K562 (cell line): ENCODE measurements around the gene CELF4. TPM values are rescaled to one million over a fixed set of nuclear protein-coding genes. Genes with fewer than 3 reads are reported as not detected.

Experiments
- ATAC-seq: fragments of 200-7000 bp; cut with Tn5 transposase; 3 replicates; pipeline ENCODE4 v1.9.1; 2020; ENCODE audit warnings: moderate library complexity
- BruUV-seq: library from RNA; stranded (reverse); fragments of 400-500 nt; replicated peaks from 2 replicates; lab custom pipeline; 2021; lab: Mats Ljungman, UMichigan
- CTCF ChIA-PET: fragments of 300-600 bp; formaldehyde crosslinking; extraction: SDS; loops from one replicate; lab custom pipeline; 2021; ENCODE audit warnings: low intra/inter-chr PET ratio; lab: Yijun Ruan, JAX
- POLR2A ChIA-PET: fragments of 300-600, 350-650 bp; sonication (Branson Sonifier 250); formaldehyde crosslinking; extraction: SDS; loops from one replicate; lab custom pipeline; 2021; ENCODE audit warnings: antibody characterized with exemption, inconsistent platforms; lab: Yijun Ruan, JAX
- DNase-seq, 4 experiments: peaks; one replicate each; pipeline versions ENCODE4 v3.0.0 to v3.0.0-alpha.2; 2011 to 2018; ENCODE audit warnings: low spot score in 3 of 4, mixed read lengths in 3 of 4; ENCODE audit errors: extremely low read depth in 1 of 4
- FAIRE-seq: peaks from 2 replicates; lab custom pipeline; 2011; peaks lifted over from hg19 to GRCh38; lab: Jason Lieb, UNC
- H2AFZ ChIP-seq: 2 replicates; pipeline ENCODE4 v1.6.0; 2011; ENCODE audit warnings: low read depth, low read length, control low read depth, inconsistent platforms
- H3K27ac ChIP-seq: fragments of 200-600 bp; 3 replicates; pipeline ENCODE4 v1.8.0; 2011; ENCODE audit warnings: low read depth, mild to moderate bottlenecking, control low read depth, inconsistent platforms, low read length, moderate library complexity, mixed read lengths; ENCODE audit errors: extremely low read depth
- H3K27me3 ChIP-seq, 2 experiments: fragments of 300-600 bp in 1 of 2; 2 replicates in 1 of 2; 3 replicates in 1 of 2; pipeline versions ENCODE4 v1.6.0 to v1.8.0; 2011; ENCODE audit warnings: inconsistent platforms in 2 of 2, low read length in 2 of 2, mild to moderate bottlenecking in 1 of 2, mixed read lengths in 1 of 2, moderate library complexity in 1 of 2; ENCODE audit not compliant: control insufficient read depth in 2 of 2, insufficient read depth in 2 of 2
- H3K36me3 ChIP-seq: fragments of 300-600 bp; 3 replicates; pipeline ENCODE4 v1.8.0; 2011; ENCODE audit warnings: mild to moderate bottlenecking, low read length, inconsistent platforms; ENCODE audit not compliant: control insufficient read depth, insufficient read depth
- H3K4me1 ChIP-seq, 2 experiments: fragments of 200-600 bp in 1 of 2; replicated peaks in 1 of 2; 2 replicates in 1 of 2; 3 replicates in 1 of 2; pipeline versions ENCODE4 v1.5.1 to v1.8.0; 2011; ENCODE audit warnings: inconsistent platforms in 2 of 2, low read length in 2 of 2, mild to moderate bottlenecking in 1 of 2, mixed read lengths in 1 of 2, moderate library complexity in 1 of 2; ENCODE audit not compliant: control insufficient read depth in 2 of 2, insufficient read depth in 2 of 2
- H3K4me2 ChIP-seq: 2 replicates; pipeline ENCODE4 v1.6.1; 2011; ENCODE audit warnings: low read length, control low read depth, inconsistent platforms, mixed read lengths; ENCODE audit not compliant: insufficient read depth
- H3K4me3 ChIP-seq: fragments of 200-600 bp; sonication (generic), shearing (Covaris generic); 2 replicates; pipeline ENCODE4 v1.5.1; 2016; ENCODE audit warnings: control low read depth, inconsistent platforms
- H3K79me2 ChIP-seq: fragments of 200-600 bp; 3 replicates; pipeline ENCODE4 v1.8.0; 2011; ENCODE audit warnings: low read length, inconsistent platforms; ENCODE audit not compliant: control insufficient read depth, insufficient read depth
- H3K9ac ChIP-seq, 2 experiments: 2 replicates each; pipeline versions ENCODE4 v1.6.0 to v1.6.1; 2011; ENCODE audit warnings: low read depth in 2 of 2, low read length in 2 of 2, control low read depth in 1 of 2, inconsistent platforms in 1 of 2, mild to moderate bottlenecking in 1 of 2, mixed read lengths in 1 of 2; ENCODE audit not compliant: insufficient read depth in 1 of 2
- H3K9me1 ChIP-seq: one replicate; pipeline ENCODE4 v1.6.0; 2011; ENCODE audit warnings: inconsistent platforms, mild to moderate bottlenecking, low read length, moderate library complexity; ENCODE audit not compliant: control insufficient read depth, insufficient read depth
- H3K9me3 ChIP-seq: replicated peaks from 2 replicates; pipeline ENCODE4 v1.5.1; 2011; ENCODE audit warnings: low read depth, low read length, inconsistent platforms; ENCODE audit not compliant: control insufficient read depth, insufficient read depth
- H4K20me1 ChIP-seq: replicated peaks from 2 replicates; pipeline ENCODE4 v1.6.1; 2011; ENCODE audit warnings: low read length, inconsistent platforms, mixed read lengths; ENCODE audit not compliant: control insufficient read depth, insufficient read depth
- C11orf30 ChIP-seq: fragments of 450-650 bp; IDR thresholded peaks from 2 replicates; pipeline ENCODE4 v1.6.1; 2016; ENCODE audit warnings: low read depth, mild to moderate bottlenecking
- CAMTA2 ChIP-seq: fragments of 250-450 bp; sonication (Bioruptor Pico); conservative IDR thresholded peaks from 2 replicates; pipeline ENCODE4 v1.5.1; 2022
- CBFA2T3 ChIP-seq: fragments of 450-650 bp; IDR thresholded peaks from 2 replicates; pipeline ENCODE4 v1.6.1; 2017
- CREM ChIP-seq: IDR thresholded peaks from 2 replicates; pipeline ENCODE4 v1.6.1; 2014; ENCODE audit warnings: antibody characterized with exemption, low read depth
- ILK ChIP-seq: fragments of 450-650 bp; IDR thresholded peaks from 2 replicates; pipeline ENCODE4 v1.6.1; 2016; ENCODE audit warnings: missing genetic modification characterization, low read depth, mild to moderate bottlenecking, missing compliant biosample characterization, moderate library complexity, borderline replicate concordance
- KDM1A ChIP-seq, 2 experiments: fragments of 450-650 bp; IDR thresholded peaks; 2 replicates each; pipeline ENCODE4 v1.6.1; 2016; ENCODE audit warnings: mild to moderate bottlenecking in 2 of 2
- MAZ ChIP-seq, 2 experiments: fragments of 450-650 bp in 1 of 2; sonication (generic) in 1 of 2; formaldehyde crosslinking; IDR thresholded peaks in 1 of 2; conservative IDR thresholded peaks in 1 of 2; 2 replicates each; pipeline versions ENCODE4 v1.4.0 to v1.5.0; 2020; ENCODE audit warnings: mild to moderate bottlenecking in 1 of 2, missing genetic modification reagents in 1 of 2
- NCOR1 ChIP-seq: fragments of 450-650 bp; IDR thresholded peaks from 2 replicates; pipeline ENCODE4 v1.6.1; 2016; ENCODE audit warnings: mild to moderate bottlenecking, moderate library complexity
- SMARCA5 ChIP-seq: fragments of 450-650 bp; IDR thresholded peaks from 2 replicates; pipeline ENCODE4 v1.6.1; 2016
- TBL1XR1 ChIP-seq, 2 experiments: IDR thresholded peaks; 2 replicates each; pipeline ENCODE4 v1.6.1; 2012; ENCODE audit warnings: improper control_type of control experiment in 2 of 2, low read length in 2 of 2, mild to moderate bottlenecking in 1 of 2
- ZNF408 ChIP-seq: fragments of 250-450 bp; sonication (Bioruptor Pico); IDR thresholded peaks from 2 replicates; pipeline ENCODE4 v1.4.0; 2020; ENCODE audit warnings: low read depth, mild to moderate bottlenecking, moderate library complexity
- WGBS: fragments of 100-300 bp; shearing (Covaris generic); methylation state at CpG from one replicate; pipeline ENCODE4 v1.1.6; 2016; ENCODE audit warnings: low coverage, mixed read lengths; ENCODE audit not compliant: insufficient coverage; ENCODE audit errors: missing lambda C conversion rate; 5-methylcytosine and 5-hydroxymethylcytosine counted together
- in situ Hi-C: fragments of 300-500 bp; cut with MboI; formaldehyde crosslinking; loops from 4 replicates; pipeline ENCODE4 v1.15.0; 2018; ENCODE audit warnings: inconsistent platforms, mixed read lengths
- intact Hi-C: fragments of 100-400 bp; cut with micrococcal nuclease; formaldehyde crosslinking; loops from 2 replicates; pipeline ENCODE4 v1.14.2; 2022
- polyA plus RNA-seq, 8 experiments: library from polyadenylated mRNA; depleted of rRNA in 4 of 8; stranded (reverse) in 5 of 8; unstranded in 3 of 8; fragments of >200 nt; fragmentation: Nextera tagmentation in 2 of 8; fragmentation: Illumina TruSeq in 1 of 8; extraction: Ambion mirVana in 2 of 8; extraction: Trizol in 1 of 8; gene quantifications; 2 replicates each; pipeline versions ENCODE4 v1.2.1 to v1.2.3, GENCODE V29; 2011 to 2014; ENCODE audit warnings: inconsistent platforms in 1 of 8, missing spikeins in 1 of 8
- total RNA-seq, 7 experiments: library from RNA; depleted of rRNA in 6 of 7; stranded (reverse); fragments of >200 nt in 6 of 7; fragmentation: Illumina TruSeq in 2 of 7; extraction: Trizol in 2 of 7; gene quantifications; 2 replicates each; pipeline versions ENCODE4 v1.2.1 to v1.2.3, GENCODE V29; 2011 to 2021; ENCODE audit warnings: low replicate concordance in 1 of 7
- TF ChIP-seq, protein P1 (sequence below): fragments of 250-450 bp; sonication (Bioruptor Pico); IDR thresholded peaks from 2 replicates; pipeline ENCODE4 v1.9.0; 2021; ENCODE audit warnings: mild to moderate bottlenecking, inconsistent platforms

The CELF4 gene
- total and polyA plus RNA-seq, 9 of the 15 experiments (the other 6 are each of a cell fraction or from before 2014, with no cell fraction given) = 0.04 to 0.24 (median 0.07) TPM; not detected in 3

DNA sequence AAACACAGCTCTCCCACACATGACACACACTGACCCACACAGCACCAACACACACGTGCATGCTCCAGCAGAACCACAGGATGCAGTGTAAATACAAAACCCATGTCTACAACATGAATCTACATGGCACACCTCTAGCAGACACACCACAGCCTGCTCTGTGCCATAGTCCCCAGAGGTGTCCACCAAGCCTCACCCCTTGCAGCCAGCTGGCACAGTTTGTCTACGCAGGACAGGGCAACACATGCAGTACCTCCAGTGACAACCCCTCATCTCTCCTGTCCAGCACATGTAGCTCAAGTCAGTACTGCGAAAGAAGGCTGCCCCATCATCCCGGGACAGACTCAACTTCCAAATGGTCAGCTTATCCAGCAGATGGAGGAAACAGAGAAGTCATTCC, 18.9 kb downstream of the CELF4 start:
- H3K79me2 ChIP-seq = no peaks in the 10 kb centered on the region
- FAIRE-seq = no peak
- no peaks in the 10 kb centered on the region for H4K20me1 ChIP-seq
- in situ Hi-C loops (no loop called here), intact Hi-C loops (no loop called here)
- no peak overlapping the region for H3K27ac ChIP-seq
- no peak for TF ChIP-seq CREM
- TF ChIP-seq CBFA2T3 = no peak
- TF ChIP-seq KDM1A (IDR thresholded peaks at IDR 0.05) = no peak
- TF ChIP-seq MAZ (CRISPR knock-in tag; conservative IDR thresholded peaks at IDR 0.05 in 1 of 2, IDR thresholded peaks at IDR 0.05 in 1 of 2) = no peak
- TF ChIP-seq ILK = no peak
- TF ChIP-seq, protein P1, sequence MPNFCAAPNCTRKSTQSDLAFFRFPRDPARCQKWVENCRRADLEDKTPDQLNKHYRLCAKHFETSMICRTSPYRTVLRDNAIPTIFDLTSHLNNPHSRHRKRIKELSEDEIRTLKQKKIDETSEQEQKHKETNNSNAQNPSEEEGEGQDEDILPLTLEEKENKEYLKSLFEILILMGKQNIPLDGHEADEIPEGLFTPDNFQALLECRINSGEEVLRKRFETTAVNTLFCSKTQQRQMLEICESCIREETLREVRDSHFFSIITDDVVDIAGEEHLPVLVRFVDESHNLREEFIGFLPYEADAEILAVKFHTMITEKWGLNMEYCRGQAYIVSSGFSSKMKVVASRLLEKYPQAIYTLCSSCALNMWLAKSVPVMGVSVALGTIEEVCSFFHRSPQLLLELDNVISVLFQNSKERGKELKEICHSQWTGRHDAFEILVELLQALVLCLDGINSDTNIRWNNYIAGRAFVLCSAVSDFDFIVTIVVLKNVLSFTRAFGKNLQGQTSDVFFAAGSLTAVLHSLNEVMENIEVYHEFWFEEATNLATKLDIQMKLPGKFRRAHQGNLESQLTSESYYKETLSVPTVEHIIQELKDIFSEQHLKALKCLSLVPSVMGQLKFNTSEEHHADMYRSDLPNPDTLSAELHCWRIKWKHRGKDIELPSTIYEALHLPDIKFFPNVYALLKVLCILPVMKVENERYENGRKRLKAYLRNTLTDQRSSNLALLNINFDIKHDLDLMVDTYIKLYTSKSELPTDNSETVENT (CRISPR knock-in tag) = no peak
- no peak for TF ChIP-seq CAMTA2 (CRISPR knock-in tag)
- no peak for TF ChIP-seq NCOR1
- TF ChIP-seq C11orf30 = no peak
- no peak for TF ChIP-seq TBL1XR1 (IDR thresholded peaks at IDR 0.05; ENCODE audit: low read length in 2 of 2)
- TF ChIP-seq SMARCA5 = no peak
- TF ChIP-seq ZNF408 (CRISPR knock-in tag) = no peak
- no peaks in the 10 kb centered on the region for H3K27me3 ChIP-seq
- no peak overlapping the region for H3K4me2 ChIP-seq
- no peaks in the 10 kb centered on the region for H3K4me1 ChIP-seq
- H3K9me3 ChIP-seq = no peaks in the 10 kb centered on the region
- no peak overlapping the region for H3K9ac ChIP-seq
- no peaks in the 10 kb centered on the region for H3K9me1 ChIP-seq
- DNase-seq = no peak
- H3K4me3 ChIP-seq = no peak overlapping the region
- 0% methylated on average over 4 of the region's 4 CpGs for WGBS
- no peaks in the 10 kb centered on the region for H3K36me3 ChIP-seq
- POLR2A ChIA-PET = interaction anchor here (0.6 kb wide), 1 partner anchor 42 kb away, joined by 3 read pairs; no protein-coding TSS in a partner anchor
- no TSS peak for BruUV-seq
- no peak for ATAC-seq
- CTCF ChIA-PET = no interaction called here
- H2AFZ ChIP-seq = no peak overlapping the region
